Lower lobe of right lung (tissue), 2 donors: ENCODE measurements around the gene NRP1. TPM values are rescaled to one million over a fixed set of nuclear protein-coding genes. Genes with fewer than 3 reads are reported as not detected.
A peak's percentile ranks its signal among the peaks of the same experiment; 100 is the strongest.
"Not testable (repeated sequence)": the region's sequence is repeated elsewhere in the genome, so short reads cannot be mapped to it uniquely, and the experiment has no call there.

Experiments used
- ATAC-seq, 2 donors: fragments of 200-7000 bp; cut with Tn5 transposase; one replicate each; pipeline ENCODE4 v1.9.1; 2020 to 2022; ENCODE audit warnings: mild to moderate bottlenecking in 2 of 2, moderate library complexity in 2 of 2
- DNase-seq: peaks from one replicate; pipeline ENCODE4 v3.0.0-alpha.2; 2020
- H3K27ac ChIP-seq: fragments of 200-600 bp; one replicate; pipeline ENCODE4 v1.8.0; 2022
- H3K27me3 ChIP-seq: fragments of 200-600 bp; one replicate; pipeline ENCODE4 v1.8.0; 2022; ENCODE audit warnings: low read depth
- H3K36me3 ChIP-seq: fragments of 200-600 bp; one replicate; pipeline ENCODE4 v1.8.0; 2022; ENCODE audit warnings: mild to moderate bottlenecking
- H3K4me1 ChIP-seq: fragments of 200-600 bp; one replicate; pipeline ENCODE4 v1.8.0; 2022
- H3K4me3 ChIP-seq: fragments of 200-600 bp; one replicate; pipeline ENCODE4 v1.8.0; 2022; ENCODE audit warnings: mild to moderate bottlenecking
- H3K9me3 ChIP-seq: fragments of 200-600 bp; one replicate; pipeline ENCODE4 v1.8.0; 2022
- intact Hi-C: fragments of 100-400 bp; cut with DNase I; formaldehyde crosslinking; loops from one replicate; pipeline ENCODE4 v1.11.0; 2022
- long read RNA-seq: library from polyadenylated mRNA; unstranded; transcript quantifications from one replicate; pipeline ENCODE4 v2.0.0, GENCODE V29; 2021
- total RNA-seq: library from RNA; stranded (reverse); fragmentation: NEBNext Ultra II Directional; extraction: Animal tissue kit (Norgen Biotek cat#: 25700); gene quantifications from one replicate; pipeline ENCODE4 v1.2.1, GENCODE V29; 2021
- TF ChIP-seq, protein P1 (sequence below): fragments of 200-600 bp; IDR thresholded peaks from one replicate; pipeline ENCODE4 v1.8.0; 2022; ENCODE audit warnings: antibody characterized with exemption, mild to moderate bottlenecking
- donor health status: DM: no; HTN: yes; CAD: no; lungs with severe emphysema.

The NRP1 gene
- total RNA-seq, result 127 TPM
- long read RNA-seq, full-length matches to known transcripts, result 39 of 124 reads
- long read RNA-seq, partial matches to known transcripts, result 48 of 124 reads
- long read RNA-seq, other reads (novel, unspliced or antisense), result 37 of 124 reads

DNA sequence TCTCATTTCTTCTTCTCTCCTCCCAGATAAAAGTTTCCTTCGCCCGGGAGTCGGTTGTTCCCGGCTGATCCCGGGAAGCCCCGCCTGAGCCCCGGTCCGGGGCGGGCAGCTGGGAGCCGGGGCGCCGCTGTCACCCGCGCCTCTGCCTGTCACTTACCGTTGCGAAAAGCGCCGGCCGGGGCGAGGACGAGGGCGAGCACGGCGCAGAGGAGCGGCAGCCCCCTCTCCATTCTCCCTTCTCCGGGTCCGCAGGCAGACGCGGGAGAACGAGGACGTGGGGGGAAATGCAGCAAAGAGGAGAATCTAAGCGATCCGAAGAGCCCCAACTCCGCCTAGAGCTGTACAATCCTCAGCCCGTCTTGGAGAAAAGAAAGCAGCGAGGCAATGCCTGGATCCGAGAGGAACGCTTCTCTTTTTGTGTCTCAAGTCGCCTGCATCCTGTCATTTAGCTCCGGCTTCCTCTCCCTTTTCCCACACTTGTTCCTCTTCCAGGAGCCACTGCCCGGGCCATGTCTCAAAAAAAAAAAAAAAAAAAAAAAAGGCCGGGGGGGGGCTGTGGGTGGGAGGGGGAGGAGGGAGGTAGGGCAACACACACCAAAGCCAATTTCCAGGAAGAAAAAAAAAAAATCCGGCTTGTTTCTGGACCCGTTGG lies at the start of gene NRP1:
Gene NRP1 (minus strand): TSS at position 515 of the 652 bp plus-strand sequence. CDS start 285 bp downstream, at position 230.
- Histone ChIP-seq H3K27ac (peak within 1 kb of the TSS; percentile 93), H3K27me3 (no peaks in the 10 kb centered on the region), H3K9me3 (no peaks in the 10 kb centered on the region), H3K36me3 (peaks cover 10% of the 10 kb centered on the region), H3K4me3 (peak within 1 kb of the TSS; percentile 79), H3K4me1 (peaks cover 39% of the 10 kb centered on the region)
- DNase-seq, result peak; percentile 57
- ATAC-seq, result peak; percentile 49 to 55
- TF ChIP-seq, protein P1, sequence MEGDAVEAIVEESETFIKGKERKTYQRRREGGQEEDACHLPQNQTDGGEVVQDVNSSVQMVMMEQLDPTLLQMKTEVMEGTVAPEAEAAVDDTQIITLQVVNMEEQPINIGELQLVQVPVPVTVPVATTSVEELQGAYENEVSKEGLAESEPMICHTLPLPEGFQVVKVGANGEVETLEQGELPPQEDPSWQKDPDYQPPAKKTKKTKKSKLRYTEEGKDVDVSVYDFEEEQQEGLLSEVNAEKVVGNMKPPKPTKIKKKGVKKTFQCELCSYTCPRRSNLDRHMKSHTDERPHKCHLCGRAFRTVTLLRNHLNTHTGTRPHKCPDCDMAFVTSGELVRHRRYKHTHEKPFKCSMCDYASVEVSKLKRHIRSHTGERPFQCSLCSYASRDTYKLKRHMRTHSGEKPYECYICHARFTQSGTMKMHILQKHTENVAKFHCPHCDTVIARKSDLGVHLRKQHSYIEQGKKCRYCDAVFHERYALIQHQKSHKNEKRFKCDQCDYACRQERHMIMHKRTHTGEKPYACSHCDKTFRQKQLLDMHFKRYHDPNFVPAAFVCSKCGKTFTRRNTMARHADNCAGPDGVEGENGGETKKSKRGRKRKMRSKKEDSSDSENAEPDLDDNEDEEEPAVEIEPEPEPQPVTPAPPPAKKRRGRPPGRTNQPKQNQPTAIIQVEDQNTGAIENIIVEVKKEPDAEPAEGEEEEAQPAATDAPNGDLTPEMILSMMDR, result no peak
- intact Hi-C loops, result loop anchor here (5.0 kb wide), 1 partner anchor 1303 kb away; no protein-coding TSS in a partner anchor

DNA sequence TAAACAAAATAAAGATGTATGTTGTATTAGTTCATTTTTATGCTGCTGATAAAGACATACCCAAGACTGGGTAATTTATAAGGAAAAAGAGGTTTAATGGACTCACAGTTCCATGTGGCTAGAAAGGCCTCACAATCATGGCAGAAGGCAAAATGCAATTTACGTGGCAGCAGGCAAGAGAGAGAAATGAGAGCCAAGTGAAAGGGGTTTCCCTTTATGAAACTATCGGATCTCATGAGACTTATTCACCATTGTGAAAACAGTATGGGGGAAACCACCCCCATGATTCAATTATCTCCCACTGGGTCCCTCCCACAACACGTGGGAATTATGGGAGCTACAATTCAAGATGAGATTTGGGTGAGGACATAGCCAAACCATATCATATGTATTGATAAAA lies 49.7 kb upstream of the NRP1 start:
- H3K36me3 ChIP-seq, DNase-seq, H3K27me3 ChIP-seq, intact Hi-C loops, H3K4me1 ChIP-seq, H3K27ac ChIP-seq, H3K9me3 ChIP-seq, ATAC-seq, H3K4me3 ChIP-seq: not testable (repeated sequence)

GRCh38 chr10:33382921-33383713 lies 48.6 kb upstream of the NRP1 start:
- TF ChIP-seq, protein P1, result no peak
- Histone ChIP-seq H3K4me3 (no peak overlapping the region), H3K27ac (no peak overlapping the region), H3K36me3 (no peaks in the 10 kb centered on the region), H3K9me3 (no peaks in the 10 kb centered on the region), H3K4me1 (no peaks in the 10 kb centered on the region), H3K27me3 (no peaks in the 10 kb centered on the region)
- intact Hi-C loops, result no loop called here
- DNase-seq (no peak), ATAC-seq (no peak)

DNA sequence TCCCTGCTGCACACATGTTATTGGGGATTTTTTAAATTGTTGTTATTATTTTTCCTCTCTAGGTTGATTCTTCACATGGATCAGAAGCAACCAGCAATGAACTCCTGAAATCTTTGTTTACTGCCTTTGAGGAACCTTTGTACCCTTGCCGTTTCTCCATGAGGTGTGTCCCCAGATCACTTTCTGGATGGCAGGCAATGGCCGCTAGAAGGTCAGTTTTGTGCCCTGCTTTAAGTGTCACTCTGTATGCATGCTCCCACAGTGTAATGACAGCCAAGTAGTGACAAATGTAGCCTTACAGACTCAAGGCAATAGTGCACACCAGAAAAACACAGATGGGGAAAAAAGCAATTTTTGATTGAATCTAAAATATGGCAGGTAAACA lies 47.7 kb upstream of the NRP1 start:
- no peaks in the 10 kb centered on the region for H3K27me3 ChIP-seq
- H3K9me3 ChIP-seq, result no peaks in the 10 kb centered on the region
- TF ChIP-seq, protein P1, result no peak
- intact Hi-C loops, result no loop called here
- H3K4me1 ChIP-seq, result no peaks in the 10 kb centered on the region
- no peak overlapping the region for H3K27ac ChIP-seq
- DNase-seq (no peak), ATAC-seq (no peak)
- no peaks in the 10 kb centered on the region for H3K36me3 ChIP-seq
- no peak overlapping the region for H3K4me3 ChIP-seq

GRCh38 chr10:33381451-33382215 lies 47.2 kb upstream of the NRP1 start:
- intact Hi-C loops, result no loop called here
- no peak overlapping the region for H3K27ac ChIP-seq
- ATAC-seq (no peak), DNase-seq (no peak)
- H3K36me3 ChIP-seq, result no peaks in the 10 kb centered on the region
- no peaks in the 10 kb centered on the region for H3K9me3 ChIP-seq
- no peaks in the 10 kb centered on the region for H3K27me3 ChIP-seq
- no peaks in the 10 kb centered on the region for H3K4me1 ChIP-seq
- TF ChIP-seq, protein P1, result no peak
- no peak overlapping the region for H3K4me3 ChIP-seq
